ENCODE results near the gene SLC44A1.

DNA sequence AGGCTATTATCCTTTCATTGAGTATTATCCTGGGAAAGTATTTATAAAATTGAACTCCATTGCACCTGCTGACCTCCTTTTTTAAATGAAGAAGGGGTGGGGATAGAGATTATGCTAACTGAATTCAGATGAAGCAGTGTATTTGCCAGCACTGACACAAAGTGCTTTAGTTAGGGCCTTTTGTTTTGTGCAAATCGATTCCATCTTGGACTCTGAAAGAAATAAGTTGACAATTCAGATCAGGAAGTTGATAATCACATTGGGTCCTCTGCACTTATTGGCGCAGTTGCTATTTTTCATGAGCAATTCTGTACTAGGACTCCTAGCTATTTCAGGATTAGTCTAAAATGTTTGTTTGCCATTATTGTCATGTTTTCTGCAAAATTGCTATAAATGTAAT lies 101.8 kb downstream of the SLC44A1 start:
- TF ChIP-seq, protein P1, sequence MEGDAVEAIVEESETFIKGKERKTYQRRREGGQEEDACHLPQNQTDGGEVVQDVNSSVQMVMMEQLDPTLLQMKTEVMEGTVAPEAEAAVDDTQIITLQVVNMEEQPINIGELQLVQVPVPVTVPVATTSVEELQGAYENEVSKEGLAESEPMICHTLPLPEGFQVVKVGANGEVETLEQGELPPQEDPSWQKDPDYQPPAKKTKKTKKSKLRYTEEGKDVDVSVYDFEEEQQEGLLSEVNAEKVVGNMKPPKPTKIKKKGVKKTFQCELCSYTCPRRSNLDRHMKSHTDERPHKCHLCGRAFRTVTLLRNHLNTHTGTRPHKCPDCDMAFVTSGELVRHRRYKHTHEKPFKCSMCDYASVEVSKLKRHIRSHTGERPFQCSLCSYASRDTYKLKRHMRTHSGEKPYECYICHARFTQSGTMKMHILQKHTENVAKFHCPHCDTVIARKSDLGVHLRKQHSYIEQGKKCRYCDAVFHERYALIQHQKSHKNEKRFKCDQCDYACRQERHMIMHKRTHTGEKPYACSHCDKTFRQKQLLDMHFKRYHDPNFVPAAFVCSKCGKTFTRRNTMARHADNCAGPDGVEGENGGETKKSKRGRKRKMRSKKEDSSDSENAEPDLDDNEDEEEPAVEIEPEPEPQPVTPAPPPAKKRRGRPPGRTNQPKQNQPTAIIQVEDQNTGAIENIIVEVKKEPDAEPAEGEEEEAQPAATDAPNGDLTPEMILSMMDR (IDR thresholded peaks at IDR 0.05), result no peak
- no peak for TF ChIP-seq POLR2A (IDR thresholded peaks at IDR 0.05)

All from Peyer's patch (tissue), 4 donors.